SW 1271 (cell line): ENCODE data around the gene HMX2.

Source experiments
- DNase-seq, 2 experiments: peaks; one replicate each; lab custom pipeline; 2025; lab: John Stamatoyannopoulos, UW

The HMX2 gene, protein sequence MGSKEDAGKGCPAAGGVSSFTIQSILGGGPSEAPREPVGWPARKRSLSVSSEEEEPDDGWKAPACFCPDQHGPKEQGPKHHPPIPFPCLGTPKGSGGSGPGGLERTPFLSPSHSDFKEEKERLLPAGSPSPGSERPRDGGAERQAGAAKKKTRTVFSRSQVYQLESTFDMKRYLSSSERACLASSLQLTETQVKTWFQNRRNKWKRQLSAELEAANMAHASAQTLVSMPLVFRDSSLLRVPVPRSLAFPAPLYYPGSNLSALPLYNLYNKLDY

GRCh38 chr10:123147635-123148413, at the start of gene HMX2:
Gene HMX2, plus strand, starts transcription at chr10:123148136. Its CDS starts 243 bp downstream, at chr10:123148379.
- DNase-seq = no peak

DNA sequence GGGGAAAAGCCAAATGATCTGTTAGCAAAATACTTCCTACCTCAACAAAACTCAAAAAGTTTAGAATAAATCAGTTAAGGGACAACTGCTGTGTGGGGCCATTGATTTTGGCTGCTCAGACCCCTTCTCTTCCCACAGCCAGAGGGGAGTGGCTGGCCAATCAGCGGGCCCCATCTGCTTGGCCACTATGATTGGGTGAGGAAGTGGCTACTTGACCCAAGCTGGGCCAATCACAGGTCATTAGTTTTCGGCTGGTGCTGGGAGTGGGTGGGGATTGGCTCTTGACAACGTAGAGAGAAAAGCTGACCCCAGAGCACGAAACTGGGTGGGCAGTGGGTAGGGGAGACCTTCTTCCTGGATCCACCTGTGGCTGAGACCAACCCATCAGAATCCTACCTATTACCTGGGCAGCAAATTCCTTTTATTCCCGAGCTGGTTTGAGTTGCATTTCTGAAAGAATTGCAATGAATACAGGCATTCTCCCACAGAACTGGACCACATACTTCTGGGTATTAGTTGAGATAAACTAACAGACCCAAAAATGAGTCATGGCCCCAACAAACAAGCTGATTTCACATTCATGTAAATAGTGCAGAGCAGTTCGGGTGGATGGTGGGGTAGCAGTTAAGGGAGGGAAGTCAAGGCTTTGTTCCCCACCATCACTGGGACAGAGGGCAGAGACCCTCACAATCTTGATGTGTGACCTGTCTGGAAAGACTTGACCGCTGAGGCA, 47.7 kb upstream of the HMX2 start:
- no peak for DNase-seq

GRCh38 chr10:123101872-123102271, 46.1 kb upstream of the HMX2 start:
- no peak for DNase-seq

- DNase-seq = no peak
Observed at GRCh38 chr10:123102673-123103072, 45.3 kb upstream of the HMX2 start.

DNA sequence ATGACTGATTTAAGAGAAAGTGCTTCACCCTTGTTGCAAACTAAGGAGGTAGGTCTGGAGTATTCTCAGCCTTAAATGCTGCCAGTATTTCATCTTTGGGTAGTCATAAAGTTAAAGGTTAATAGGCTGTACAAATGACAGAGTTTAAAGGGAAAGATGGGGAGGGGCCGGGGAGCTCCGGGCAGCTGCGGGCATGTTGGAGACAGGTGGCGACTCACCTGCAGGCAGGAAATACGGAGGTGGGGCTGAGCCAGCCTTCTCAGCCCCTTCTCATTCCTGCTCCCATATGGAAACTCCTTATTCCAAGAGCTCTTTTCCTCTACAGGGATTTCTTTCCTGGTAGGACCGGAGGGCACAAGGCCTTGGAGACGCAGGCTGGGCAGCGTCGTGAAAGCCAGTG, 44.0 kb upstream of the HMX2 start:
- DNase-seq = no peak

DNA sequence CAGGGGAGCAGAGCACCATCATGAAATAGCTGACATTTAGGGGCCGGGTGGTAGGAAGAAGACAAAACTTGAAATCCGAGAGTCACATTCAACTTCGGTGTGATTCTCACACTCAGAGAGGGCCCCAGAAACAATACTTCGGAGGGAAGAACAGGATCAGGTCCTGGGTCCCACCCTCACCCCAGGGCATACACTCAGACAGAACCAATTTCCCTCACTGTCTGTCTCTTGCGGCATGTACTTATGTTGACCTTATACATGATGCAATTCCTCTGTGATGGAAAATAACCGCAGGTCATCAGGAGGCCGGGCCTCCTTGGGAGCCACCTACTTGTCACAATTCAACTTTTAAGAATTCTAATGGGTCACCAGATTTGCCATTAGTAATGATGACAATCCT, 38.5 kb upstream of the HMX2 start:
- DNase-seq = no peak

GRCh38 chr10:123117644-123118417, 30.1 kb upstream of the HMX2 start:
- DNase-seq = no peak

GRCh38 chr10:123119081-123119480, 28.9 kb upstream of the HMX2 start:
- no peak for DNase-seq

DNA sequence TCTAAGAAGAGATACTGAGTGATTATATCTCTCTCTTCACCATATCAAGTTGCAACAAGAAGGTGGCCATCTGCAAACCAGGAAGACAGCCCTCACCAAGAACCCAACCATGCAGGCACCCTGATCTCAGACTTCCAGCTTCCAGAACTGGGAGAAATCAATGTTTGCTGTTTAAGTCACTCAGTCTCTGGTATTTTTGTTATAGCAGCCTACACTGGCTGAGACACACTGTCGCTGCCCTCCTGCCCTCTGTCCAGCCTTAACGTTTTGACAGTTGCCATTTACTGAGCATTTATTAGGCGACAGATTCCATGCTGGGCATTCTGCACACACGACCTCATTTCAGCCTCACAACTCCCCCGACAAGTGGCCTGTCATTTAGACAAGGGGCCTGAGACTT, 21.7 kb upstream of the HMX2 start:
- no peak for DNase-seq

DNA sequence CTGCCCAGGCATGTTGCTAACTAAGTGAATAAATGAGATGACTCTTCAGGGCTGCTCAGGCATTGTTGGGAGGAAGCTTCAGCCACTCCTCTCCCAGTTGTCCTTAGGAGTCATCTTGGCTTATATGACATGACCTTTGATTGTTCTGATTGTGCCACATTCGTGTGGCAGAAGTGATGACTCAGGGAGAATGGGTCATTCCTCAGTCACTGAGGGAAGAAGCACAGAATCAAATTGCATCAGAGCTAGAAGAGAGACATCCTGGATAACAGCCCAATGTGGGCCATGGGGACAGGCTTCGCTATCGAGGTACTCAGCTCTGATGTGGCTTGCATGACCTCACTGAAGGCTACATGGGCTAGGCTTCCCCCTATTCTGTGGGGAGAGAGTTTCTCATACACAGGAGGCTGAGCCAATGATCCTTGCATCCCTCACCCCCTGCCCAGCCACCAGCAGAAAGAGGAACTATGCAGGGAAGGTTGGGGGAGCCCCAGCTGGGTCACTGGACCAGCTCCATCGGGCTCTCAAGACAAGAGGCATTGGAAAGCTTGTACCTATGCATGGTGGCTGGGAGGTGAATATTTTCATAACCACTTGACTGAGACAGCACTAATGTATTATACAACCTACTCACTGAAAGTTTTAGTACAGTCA, 18.2 kb upstream of the HMX2 start:
- no peak for DNase-seq

GRCh38 chr10:123132576-123133477, 15.1 kb upstream of the HMX2 start:
- DNase-seq = peak in 1 of 2 experiments; percentile 44

DNA sequence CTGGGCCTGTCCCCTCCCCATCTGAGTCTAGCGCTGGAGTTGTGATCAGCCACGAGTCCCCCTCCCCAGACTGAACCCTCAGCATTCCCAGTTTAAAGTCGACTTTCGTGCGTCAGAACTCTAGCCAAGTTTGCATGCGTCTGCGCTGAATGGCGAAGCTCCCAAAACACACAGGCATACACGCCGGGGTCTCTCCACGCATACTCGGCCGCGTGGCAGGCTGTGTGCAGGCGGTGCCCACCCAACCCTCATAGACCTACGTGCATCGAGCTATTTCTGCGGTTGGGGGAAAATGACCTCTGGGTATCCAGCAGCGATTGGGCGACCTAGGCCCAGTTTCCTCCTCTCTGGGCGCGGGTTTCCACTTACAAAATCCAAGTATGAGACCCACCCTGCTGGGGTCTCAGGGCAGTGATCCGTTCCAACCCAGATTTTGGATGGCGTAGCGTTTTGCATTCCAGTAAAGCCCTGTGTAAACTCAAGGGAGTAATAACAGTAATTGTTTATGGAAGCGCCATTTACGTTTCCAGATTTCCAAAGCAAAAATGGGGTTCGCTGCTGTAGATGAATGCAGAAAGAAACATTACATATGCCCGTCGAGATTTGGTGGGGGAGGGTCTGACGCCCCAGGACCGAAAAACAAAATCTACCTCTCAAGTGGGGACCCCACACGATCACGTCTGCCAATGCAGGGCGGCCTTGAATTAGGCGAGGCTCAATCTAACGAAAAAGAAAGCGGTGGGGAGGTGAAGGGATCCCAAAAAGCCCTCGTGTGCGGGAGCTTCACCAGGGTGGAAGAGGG, 14.2 kb upstream of the HMX2 start:
- DNase-seq = no peak

DNA sequence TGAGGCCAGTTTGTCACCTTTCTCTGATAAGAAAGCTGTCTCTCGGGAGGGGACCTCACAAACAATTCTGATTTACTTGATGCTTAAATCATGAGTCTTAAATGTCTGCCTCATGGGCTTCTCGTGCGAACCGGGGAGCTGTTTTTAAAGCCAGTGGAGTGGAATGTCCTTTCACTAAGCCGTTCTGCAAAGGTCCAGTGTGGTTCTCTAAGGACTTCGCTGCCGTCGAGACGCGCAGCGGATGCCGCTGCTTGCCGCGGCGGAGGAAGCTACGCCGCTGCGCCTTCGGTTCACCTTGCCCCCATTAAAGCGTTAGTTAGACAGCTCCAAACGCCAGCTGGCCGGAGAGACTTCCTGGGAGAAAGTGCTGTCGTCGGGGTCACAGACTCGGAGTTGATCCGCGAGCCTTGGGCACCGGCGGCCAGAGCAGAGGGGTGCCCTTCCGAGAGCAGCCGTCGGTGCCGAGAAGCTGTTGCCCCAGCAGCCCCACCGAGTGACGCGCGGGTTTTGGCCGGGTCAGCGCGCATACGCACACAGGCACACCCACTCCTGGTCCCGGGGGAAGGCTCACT, 13.5 kb upstream of the HMX2 start:
- no peak for DNase-seq

GRCh38 chr10:123134915-123135414, 13.0 kb upstream of the HMX2 start:
- no peak for DNase-seq

DNA sequence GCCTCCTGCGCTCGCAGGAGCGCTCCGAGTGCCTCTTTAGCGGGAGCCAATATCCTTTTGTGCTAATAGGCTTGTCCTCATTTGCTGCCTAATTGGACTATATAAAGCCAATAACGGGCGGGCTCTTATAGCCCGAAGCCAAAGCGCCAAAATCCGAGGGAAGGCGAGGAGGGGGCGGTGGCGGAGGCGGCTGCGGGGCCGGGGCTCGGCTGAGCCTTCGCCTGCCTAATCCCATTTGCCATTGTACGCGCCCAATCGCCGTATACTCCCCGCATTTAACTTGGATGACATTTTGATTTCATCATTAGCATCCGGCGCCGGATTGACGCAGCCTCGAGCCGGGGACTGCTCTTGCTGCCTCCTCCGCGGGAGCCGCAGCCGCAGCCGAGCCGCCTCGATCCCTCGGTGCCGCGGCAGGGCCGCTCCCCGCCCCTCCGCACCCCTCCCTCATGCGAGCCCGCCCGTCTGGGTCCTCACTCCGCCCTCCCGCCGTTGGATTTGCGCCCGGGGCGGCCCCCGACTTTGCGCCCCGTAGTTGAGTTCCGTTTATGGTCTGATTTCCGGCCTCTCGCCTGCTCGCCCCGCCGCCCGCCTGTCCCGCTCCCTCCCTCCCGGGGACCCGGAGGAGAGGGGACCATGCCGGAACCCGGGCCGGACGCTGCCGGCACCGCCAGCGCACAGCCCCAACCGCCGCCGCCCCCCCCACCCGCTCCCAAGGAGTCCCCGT, 12.4 kb upstream of the HMX2 start, which contains the start of gene HMX3:
HMX3 (plus strand) TSS at position 556 of the 727 bp plus-strand sequence; CDS start at position 637, 81 bp downstream.
- DNase-seq = no peak

GRCh38 chr10:123136221-123136805, 11.6 kb upstream of the HMX2 start:
- DNase-seq = no peak

GRCh38 chr10:123136806-123137642, 10.9 kb upstream of the HMX2 start:
- DNase-seq = no peak
